ENCODE measurements around the gene IVD.
A peak's percentile ranks its signal among the peaks of the same experiment; 100 is the strongest.
"Not testable (repeated sequence)": the region's sequence is repeated elsewhere in the genome, so short reads cannot be mapped to it uniquely, and the experiment has no call there.

Gene IVD

GRCh38 chr15:40439960-40440742 is 34.6 kb downstream of the IVD start:
- DNase-seq, result no peak

GRCh38 chr15:40440743-40441564 is 35.4 kb downstream of the IVD start, which contains the start of gene BAHD1:
TSS of gene BAHD1 (plus strand) at chr15:40440953. CDS start at chr15:40458465, 17,512 bp downstream.
- peak; percentile 85 for DNase-seq

GRCh38 chr15:40441565-40442531 is 36.3 kb downstream of the IVD start:
- no peak for DNase-seq

GRCh38 chr15:40443255-40443654 is 37.7 kb downstream of the IVD start:
- DNase-seq, result no peak

- DNase-seq, result no peak
These were observed 38.3 kb downstream of the IVD start for GRCh38 chr15:40443846-40444245.

GRCh38 chr15:40444736-40445135 is 39.1 kb downstream of the IVD start:
- no peak for DNase-seq

GRCh38 chr15:40445421-40445922 is 39.9 kb downstream of the IVD start:
- no peak for DNase-seq

GRCh38 chr15:40446144-40446543 is 40.5 kb downstream of the IVD start:
- DNase-seq, result no peak

GRCh38 chr15:40448354-40448753 is 42.8 kb downstream of the IVD start:
- no peak for DNase-seq

- no peak for DNase-seq
These were observed 43.7 kb downstream of the IVD start for GRCh38 chr15:40449275-40449674.

- DNase-seq, result no peak
These were observed 44.5 kb downstream of the IVD start for GRCh38 chr15:40450047-40450446.

GRCh38 chr15:40451527-40452158 is 46.0 kb downstream of the IVD start:
- no peak for DNase-seq

- DNase-seq, result no peak
These were observed 46.9 kb downstream of the IVD start for GRCh38 chr15:40452296-40453090.

GRCh38 chr15:40453941-40454340 is 48.3 kb downstream of the IVD start:
- not testable (repeated sequence) for DNase-seq

GRCh38 chr15:40454904-40455391 is 49.4 kb downstream of the IVD start:
- no peak for DNase-seq

- no peak for DNase-seq
These were observed 50.7 kb downstream of the IVD start for GRCh38 chr15:40456299-40456712.

- DNase-seq, result no peak
These were observed 51.1 kb downstream of the IVD start for GRCh38 chr15:40456738-40457137.

GRCh38 chr15:40458495-40459371 is 53.1 kb downstream of the IVD start:
- no peak for DNase-seq

- no peak for DNase-seq
These were observed 53.9 kb downstream of the IVD start for GRCh38 chr15:40459391-40460015.

GRCh38 chr15:40460404-40460803 is 54.8 kb downstream of the IVD start:
- DNase-seq, result no peak

Data from NCI-H2029 (cell line).